Sigmoid colon (tissue), 4 donors: ENCODE data around the gene PDZRN4.

Experiments used
- CTCF ChIP-seq, 4 experiments: fragments of 450-650 bp in 3 of 4; fragments of 200-600 bp in 1 of 4; IDR thresholded peaks; one replicate each; pipeline ENCODE4 v1.5.1; 2016 to 2019; ENCODE audit warnings: antibody characterized with exemption in 4 of 4, mild to moderate bottlenecking in 3 of 4, moderate library complexity in 2 of 4
- EP300 ChIP-seq, 4 donors: sonication (generic); formaldehyde crosslinking; IDR thresholded peaks; one replicate each; pipeline ENCODE4 v1.6.1; 2017; ENCODE audit warnings: antibody characterized with exemption in 4 of 4
- POLR2A ChIP-seq, 2 donors: fragments of 450-650 bp; IDR thresholded peaks; one replicate each; pipeline ENCODE4 v1.6.1; 2016; ENCODE audit warnings: antibody characterized with exemption in 2 of 2, mild to moderate bottlenecking in 2 of 2, moderate library complexity in 2 of 2
- POLR2AphosphoS5 ChIP-seq, 4 donors: sonication (generic); formaldehyde crosslinking; IDR thresholded peaks; one replicate each; pipeline ENCODE4 v1.6.1; 2017; ENCODE audit warnings: antibody characterized with exemption in 4 of 4

- no peak for TF ChIP-seq CTCF (IDR thresholded peaks at IDR 0.05)
- no peak for TF ChIP-seq POLR2A (IDR thresholded peaks at IDR 0.05)
- no peak for TF ChIP-seq POLR2AphosphoS5 (IDR thresholded peaks at IDR 0.05)
- no peak for TF ChIP-seq EP300 (IDR thresholded peaks at IDR 0.05)
Observed at GRCh38 chr12:41465526-41465925, 277.4 kb downstream of the PDZRN4 start.
